ENCODE data around the gene DNMT3A. TPM values are rescaled to one million over a fixed set of nuclear protein-coding genes. Genes with fewer than 3 reads are reported as not detected.

DNMT3A gene
- total RNA-seq, 1 donor from 2014 or later: 18.6 TPM

DNA sequence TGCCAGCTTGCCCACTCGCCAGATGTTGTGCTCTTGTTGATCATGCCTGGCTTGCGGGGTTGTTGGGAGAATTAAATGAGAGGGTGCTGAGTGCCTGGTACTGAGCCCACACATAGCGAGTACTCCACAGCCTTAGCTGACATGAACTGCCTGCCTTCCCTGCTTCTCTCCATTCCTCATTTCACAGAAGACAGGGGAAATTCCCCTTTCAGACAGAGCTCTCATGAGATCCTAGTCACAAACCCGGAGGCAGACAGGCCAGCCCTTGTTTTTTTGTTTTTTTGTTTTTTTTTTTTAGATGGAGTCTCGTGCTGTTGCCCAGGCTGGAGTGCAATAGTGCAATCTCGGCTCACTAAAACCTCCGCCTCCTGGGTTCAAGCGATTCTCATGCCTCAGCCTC is 17.1 kb upstream of the DNMT3A start:
- intact Hi-C loops (cut with DNase I): no loop called here
- ATAC-seq: no peak
- peak; percentile 3 for DNase-seq (ENCODE audit: missing footprints)

- intact Hi-C loops (cut with DNase I): no loop called here
- ATAC-seq: no peak
- peak; percentile 17 for DNase-seq (ENCODE audit: missing footprints)
These were observed 16.6 kb upstream of the DNMT3A start for GRCh38 chr2:25358249-25358815.

DNA sequence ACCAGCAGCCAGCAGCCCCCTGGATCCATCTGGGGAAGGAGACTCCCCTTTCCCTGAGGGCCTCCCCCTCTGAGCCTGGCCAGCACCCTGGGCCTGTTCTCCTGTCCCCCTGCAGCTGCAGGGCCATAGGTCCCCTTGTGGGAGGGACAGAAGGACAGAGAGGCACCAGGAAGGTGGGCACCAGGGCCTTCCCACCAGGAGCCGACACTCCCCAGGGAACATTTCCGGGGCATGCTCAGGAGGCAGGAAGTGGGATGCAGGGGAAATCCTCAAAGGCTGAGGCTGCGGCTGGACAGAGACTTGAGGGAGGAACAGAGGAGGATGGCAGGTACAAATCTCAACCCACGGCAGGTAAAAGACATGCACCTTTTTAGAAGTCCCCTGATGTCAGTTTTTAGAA is 14.4 kb upstream of the DNMT3A start:
- ATAC-seq: no peak
- DNase-seq (ENCODE audit: missing footprints): peak; percentile 26
- intact Hi-C loops (cut with DNase I): no loop called here

- intact Hi-C loops (cut with DNase I): no loop called here
- DNase-seq (ENCODE audit: missing footprints): no peak
These were observed 13.5 kb upstream of the DNMT3A start for GRCh38 chr2:25355270-25355669.

GRCh38 chr2:25354116-25354515 is 12.4 kb upstream of the DNMT3A start:
- DNase-seq (ENCODE audit: missing footprints): peak; percentile 17
- ATAC-seq: no peak
- intact Hi-C loops (cut with DNase I): no loop called here

More at GRCh38 chr2:25355270-25355669, 13.5 kb upstream of the DNMT3A start:
- no peak for ATAC-seq

DNA sequence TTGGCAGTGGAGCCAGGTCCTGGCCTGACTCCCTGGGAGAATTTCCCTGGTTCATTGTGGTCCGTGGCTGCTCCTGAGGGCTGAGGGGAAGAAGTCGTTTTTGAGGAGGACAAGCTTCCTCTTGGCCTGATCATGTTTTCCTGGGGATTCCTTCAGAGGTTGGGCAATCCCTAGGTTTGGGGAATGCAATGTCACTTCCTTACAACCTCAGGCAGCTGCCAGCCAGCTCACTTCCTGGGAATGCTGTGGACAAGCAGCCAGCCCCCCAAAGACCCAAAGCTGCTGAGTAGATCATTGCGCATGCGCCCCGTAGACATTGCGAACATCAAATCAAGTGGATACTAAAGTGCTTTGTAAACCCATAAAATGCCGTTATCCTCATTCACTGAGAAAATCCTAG is 7.7 kb upstream of the DNMT3A start:
- DNase-seq (ENCODE audit: missing footprints): no peak
- ATAC-seq: no peak
- intact Hi-C loops (cut with DNase I): no loop called here

- intact Hi-C loops (cut with DNase I): no loop called here
- no peak for ATAC-seq
These were observed 6.1 kb upstream of the DNMT3A start for GRCh38 chr2:25347846-25348245.

DNA sequence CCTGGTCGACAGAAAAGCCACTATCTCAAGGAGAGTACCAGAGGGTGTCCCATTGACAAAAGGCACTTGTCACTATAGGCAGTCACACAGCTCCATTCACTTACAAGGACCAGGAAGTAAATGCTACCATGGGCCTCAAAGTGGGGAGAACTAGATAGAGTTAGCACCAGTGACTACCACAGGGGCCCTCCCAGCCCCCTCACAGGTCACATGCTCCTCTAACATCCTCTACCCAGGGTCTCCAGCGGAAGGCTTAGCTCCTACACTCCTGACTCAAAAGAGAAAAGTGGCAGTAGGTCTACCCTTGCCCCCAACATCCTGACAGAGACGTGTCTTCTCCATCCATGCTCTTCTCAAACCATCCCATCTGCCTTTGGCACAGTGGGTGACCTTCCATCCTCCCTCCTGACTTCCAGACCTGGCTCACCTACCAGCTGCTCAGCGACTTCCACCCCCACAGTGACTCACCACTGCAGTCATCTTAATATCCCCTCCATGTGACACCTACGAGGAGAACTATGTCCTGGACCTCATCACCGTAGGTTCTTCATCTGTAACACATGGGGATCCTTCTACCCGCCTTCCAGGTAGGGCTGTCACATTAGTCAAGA is 5.6 kb upstream of the DNMT3A start:
- intact Hi-C loops (cut with DNase I): no loop called here
- DNase-seq (ENCODE audit: missing footprints) (no peak), ATAC-seq (no peak)

More at GRCh38 chr2:25347846-25348245, 6.1 kb upstream of the DNMT3A start:
- no peak for DNase-seq (ENCODE audit: missing footprints)

DNA sequence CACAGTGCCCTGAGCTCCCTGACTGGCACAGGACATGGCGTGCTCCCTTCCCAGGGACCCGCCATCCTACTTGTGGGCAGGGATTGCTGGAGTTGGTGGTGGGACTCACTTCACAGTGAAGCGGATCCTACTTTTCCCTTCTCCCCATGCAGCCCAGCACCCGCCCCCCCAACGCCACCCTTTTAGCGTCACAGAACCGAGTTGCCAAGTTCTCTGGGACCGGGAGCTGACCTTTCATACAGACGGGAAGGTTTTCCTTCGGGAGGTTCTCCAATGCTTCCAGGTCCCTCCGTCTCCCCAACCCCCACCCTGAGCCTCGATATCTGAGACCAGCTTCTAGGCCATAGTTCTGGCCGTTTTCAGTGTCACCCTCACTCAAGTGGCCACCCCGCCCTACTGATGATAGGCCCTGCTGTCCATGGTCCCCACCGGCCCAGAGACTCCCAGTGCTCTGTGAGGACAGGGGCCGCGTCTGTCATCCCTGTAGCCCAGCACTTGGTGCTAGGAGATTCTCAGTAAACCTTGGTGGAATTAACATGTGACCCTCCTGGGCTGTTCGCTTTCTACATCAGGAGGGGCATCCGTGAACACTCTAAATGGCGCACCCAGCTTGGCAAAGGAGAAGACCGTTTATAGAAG is 1.6 kb upstream of the DNMT3A start:
- intact Hi-C loops (cut with DNase I): loop anchor here (5.0 kb wide), 4 partner anchors 36 to 91 kb away; no protein-coding TSS in a partner anchor
- DNase-seq (ENCODE audit: missing footprints) (no peak), ATAC-seq (no peak)

- intact Hi-C loops (cut with DNase I): loop anchor here (1.0 to 5.0 kb wide), 5 partner anchors 34 to 90 kb away; no protein-coding TSS in a partner anchor
- peak; percentile 86 for ATAC-seq
- DNase-seq (ENCODE audit: missing footprints): peak; percentile 89
These were observed 854 bp upstream of the DNMT3A start for GRCh38 chr2:25342372-25343186.

GRCh38 chr2:25341011-25341727 is 556 bp downstream of the DNMT3A start:
- intact Hi-C loops (cut with DNase I): loop anchor here (5.0 kb wide), 4 partner anchors 34 to 89 kb away; no protein-coding TSS in a partner anchor
- no peak for ATAC-seq
- DNase-seq (ENCODE audit: missing footprints): no peak

- intact Hi-C loops (cut with DNase I): loop anchor here (5.0 kb wide), 4 partner anchors 33 to 88 kb away; no protein-coding TSS in a partner anchor
- ATAC-seq (no peak), DNase-seq (ENCODE audit: missing footprints) (no peak)
These were observed 1.4 kb downstream of the DNMT3A start for GRCh38 chr2:25340181-25340921.

DNA sequence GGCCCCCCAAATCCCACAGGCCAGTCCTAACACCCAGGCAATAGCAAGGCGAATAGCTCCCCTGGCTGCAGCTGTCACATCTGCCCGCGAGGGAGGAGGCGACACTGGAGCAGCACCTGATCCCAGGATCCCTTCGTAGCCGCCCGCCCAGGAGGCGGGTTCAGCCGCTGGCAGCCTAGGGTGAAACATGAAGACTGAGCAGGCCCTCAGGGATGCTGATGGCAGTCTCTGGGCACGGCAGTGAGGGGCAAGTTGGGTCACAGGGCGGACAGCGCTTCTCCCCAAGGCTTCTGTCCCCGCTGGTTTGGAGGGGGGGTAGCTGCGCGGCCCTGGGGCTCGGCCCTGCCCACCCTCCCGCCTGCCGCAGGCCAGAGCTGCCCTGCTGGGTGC is 1.9 kb downstream of the DNMT3A start:
- intact Hi-C loops (cut with DNase I): loop anchor here (5.0 kb wide), 4 partner anchors 32 to 87 kb away; no protein-coding TSS in a partner anchor
- ATAC-seq (peak; percentile 7), DNase-seq (ENCODE audit: missing footprints) (peak; percentile 79)

GRCh38 chr2:25339211-25339674 is 2.5 kb downstream of the DNMT3A start:
- DNase-seq (ENCODE audit: missing footprints): no peak
- peak; percentile 15 for ATAC-seq
- intact Hi-C loops (cut with DNase I): no loop called here

DNA sequence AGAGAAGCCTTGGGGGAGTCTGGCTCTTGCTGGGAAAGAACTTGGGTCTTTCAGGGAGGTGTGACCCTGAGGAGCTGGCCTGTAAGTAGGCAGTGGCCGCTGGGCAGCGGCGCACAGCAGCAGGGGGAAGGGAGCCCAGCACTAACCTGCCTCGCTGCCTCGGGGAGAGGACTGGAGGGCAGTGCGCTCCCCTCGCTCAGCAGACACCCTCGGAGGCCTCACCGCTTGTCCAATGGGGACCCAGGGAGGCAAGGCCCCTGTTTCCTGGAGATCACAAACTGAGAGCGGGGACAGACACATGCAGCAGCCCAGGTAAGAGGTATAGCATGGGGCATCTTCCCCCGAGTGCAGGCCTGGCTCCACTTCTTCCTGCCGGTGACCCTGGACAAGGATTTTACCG is 3.3 kb downstream of the DNMT3A start:
- intact Hi-C loops (cut with DNase I): no loop called here
- no peak for ATAC-seq
- DNase-seq (ENCODE audit: missing footprints): no peak

DNA sequence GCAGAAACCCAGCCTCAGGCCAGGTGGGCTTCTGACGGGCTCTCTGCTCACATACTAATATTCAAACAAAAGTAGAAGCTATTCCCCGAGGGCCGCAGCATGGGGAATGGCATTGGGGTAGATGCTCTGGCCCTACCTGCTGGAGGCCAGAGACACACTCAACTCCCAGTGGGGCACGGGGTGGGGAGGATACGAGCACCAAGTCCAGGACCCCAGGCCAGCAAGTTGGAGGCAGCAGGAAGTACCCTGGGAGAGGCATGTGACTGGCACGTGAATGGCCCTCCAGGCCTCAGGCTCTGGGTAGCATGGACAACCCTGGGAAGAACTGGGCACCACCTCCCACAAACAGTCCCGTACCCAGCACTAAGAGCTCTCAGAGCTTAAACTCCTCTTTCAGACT is 3.8 kb downstream of the DNMT3A start:
- DNase-seq (ENCODE audit: missing footprints) (no peak), ATAC-seq (no peak)
- intact Hi-C loops (cut with DNase I): no loop called here

DNA sequence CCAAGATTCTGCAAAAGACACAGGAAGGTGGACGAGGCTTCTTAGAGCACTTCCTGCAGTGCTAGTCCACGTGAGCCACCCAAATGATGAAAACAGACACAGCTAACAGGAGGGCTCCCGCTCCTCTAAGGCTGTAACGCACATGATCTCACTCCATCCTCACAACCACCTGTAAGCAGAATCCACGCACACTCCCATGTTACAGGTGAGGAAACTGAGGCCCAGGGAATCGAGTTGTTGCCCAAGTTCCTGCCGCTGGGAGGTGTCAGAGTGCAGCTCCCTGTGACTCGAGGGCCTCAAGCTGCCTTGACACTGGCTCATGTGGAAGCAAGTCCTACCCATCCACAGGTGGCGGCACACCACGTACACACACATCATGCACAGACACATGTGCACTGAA is 4.4 kb downstream of the DNMT3A start:
- ATAC-seq (no peak), DNase-seq (ENCODE audit: missing footprints) (no peak)
- intact Hi-C loops (cut with DNase I): no loop called here

GRCh38 chr2:25336383-25336841 is 5.3 kb downstream of the DNMT3A start:
- intact Hi-C loops (cut with DNase I): no loop called here

More at GRCh38 chr2:25336383-25336841, 5.3 kb downstream of the DNMT3A start:
- ATAC-seq (no peak), DNase-seq (ENCODE audit: missing footprints) (no peak)

Measured in Right ventricle myocardium inferior (tissue), 1 donor.